GM18499 (cell line): Measurements from ENCODE around the gene IQCH.
"Not testable (repeated sequence)": the region's sequence is repeated elsewhere in the genome, so short reads cannot be mapped to it uniquely, and the experiment has no call there.

ENCODE experiments used
- ATAC-seq: cut with Tn5 transposase; IDR thresholded peaks from one replicate; pipeline ENCODE4 v1.9.1; 2021; ENCODE audit warnings: moderate number of reproducible peaks; ENCODE audit not compliant: insufficient read depth, unreplicated experiment

The IQCH gene

DNA sequence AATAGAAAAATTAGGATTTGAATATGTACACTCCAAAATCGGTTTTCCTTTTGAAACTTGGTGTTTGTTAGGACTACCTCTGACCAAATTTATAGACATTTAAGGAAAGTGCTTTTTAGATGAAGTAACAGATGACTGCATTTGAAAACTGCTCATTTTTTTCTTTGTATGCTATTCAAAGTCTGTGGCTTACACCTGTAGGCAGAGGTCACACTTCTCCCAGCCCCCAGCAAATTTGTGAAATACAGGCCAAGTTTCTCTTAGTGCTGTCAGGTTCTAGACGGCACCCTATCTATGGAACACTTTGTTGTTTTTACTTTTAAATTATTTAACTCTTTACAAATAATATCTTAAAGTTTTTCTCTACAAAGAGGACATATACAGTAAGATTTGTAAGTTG lies 165.6 kb downstream of the IQCH start:
- ATAC-seq = no peak

DNA sequence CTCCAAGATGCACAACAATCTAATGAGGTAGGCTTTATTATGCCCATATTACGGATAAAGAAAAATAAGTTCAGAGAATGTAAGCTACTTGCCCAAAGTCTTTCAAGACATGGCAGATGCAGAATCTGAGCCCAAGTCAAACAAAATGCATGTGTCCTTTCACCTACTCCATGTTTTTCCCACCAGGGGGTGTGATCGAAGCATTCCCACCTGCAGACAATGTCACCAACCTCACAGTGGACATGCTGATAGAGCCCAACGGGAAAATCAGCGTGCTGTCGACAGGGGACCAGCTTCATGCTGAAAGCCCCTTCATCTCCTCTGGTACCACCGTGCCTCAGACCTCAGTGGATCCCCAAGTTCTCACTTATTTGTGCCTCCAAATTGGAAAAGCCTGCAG lies 166.5 kb downstream of the IQCH start:
- ATAC-seq = no peak

DNA sequence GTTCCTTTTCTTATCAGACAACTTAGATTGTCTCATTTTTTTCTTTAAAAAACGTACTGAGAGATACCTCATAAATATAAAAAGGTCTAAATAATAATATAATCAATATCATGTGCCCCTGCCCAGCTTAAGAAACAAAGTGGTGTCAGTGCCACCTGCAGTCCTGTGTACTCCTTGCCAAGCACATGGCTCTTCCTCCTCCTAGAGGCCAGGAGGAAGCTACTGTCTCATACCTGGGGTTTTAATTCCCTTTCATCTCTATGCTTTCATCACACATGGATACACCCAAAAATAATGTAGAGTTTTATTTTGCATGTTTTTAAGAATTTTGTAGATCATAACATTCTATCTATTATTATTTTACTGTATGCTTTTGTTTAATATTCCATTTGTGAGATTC lies 167.7 kb downstream of the IQCH start:
- no peak for ATAC-seq

DNA sequence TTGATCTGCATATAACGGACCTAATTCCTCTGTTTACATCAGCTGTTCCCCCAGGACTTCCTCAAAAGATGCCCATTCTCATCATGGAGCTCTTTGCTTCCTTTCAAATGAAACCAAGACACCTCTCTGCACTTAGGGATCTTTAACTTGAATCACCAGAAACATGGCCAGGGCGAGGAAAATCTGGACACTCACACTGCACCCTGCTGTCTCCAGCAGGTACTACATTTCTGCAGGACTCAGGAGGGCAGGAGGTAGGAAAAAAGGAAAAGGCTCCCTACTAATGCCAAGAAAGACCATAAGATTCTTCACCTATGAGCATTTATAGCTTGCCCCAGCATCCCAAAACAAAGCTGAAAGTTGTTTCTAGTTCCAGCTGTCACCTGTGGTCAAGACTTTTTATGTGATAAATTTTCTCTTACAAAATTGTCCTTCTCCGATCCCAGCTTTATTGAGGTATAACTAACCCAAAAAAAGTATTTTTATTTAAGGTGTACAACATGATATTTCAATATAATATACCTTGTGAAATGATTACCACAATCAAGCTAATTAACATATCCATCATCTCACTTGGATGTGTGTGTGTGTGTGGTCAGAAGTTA lies 179.0 kb downstream of the IQCH start:
- ATAC-seq = no peak

DNA sequence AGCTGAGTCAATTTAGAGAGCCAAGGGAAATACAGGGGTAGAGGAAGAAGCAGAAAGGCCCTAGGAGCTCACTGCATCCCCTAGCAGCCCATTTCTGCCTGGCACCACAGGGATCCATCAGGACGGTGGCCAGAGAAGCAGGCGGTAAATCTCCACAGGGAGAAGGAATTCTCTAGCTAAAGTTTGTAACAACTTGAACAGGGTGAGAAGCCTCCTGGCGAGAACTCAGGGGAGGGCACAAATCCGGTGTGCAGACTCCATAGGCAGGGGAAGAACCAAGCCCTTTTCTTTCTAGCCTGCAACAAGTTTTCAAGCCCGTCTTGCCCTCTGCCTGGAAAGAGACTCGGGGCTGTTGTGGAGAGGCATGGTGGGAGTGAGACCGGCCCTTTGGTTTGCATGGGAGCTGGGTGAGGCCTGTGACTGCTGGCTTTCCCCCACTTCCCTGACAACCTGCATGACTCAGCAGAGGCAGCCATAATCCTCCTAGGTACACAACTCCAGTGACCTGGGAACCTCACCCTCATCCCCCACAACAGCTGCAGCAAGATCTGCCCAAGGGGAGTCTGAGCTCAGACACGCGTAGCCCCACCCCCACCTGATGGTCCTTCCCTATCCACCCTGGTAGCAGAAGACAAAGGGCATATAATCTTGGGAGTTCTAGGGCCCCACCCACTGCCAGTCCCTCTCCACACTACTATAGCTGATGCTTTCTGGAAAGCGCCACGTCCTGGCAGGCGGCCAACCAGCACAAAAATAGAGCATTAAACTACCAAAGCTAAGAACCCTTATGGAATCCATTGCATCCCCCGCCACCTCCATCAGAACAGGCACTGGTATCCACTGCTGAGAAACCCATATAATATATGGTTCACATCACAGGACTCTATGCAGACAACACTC lies 182.0 kb downstream of the IQCH start:
- not testable (repeated sequence) for ATAC-seq

DNA sequence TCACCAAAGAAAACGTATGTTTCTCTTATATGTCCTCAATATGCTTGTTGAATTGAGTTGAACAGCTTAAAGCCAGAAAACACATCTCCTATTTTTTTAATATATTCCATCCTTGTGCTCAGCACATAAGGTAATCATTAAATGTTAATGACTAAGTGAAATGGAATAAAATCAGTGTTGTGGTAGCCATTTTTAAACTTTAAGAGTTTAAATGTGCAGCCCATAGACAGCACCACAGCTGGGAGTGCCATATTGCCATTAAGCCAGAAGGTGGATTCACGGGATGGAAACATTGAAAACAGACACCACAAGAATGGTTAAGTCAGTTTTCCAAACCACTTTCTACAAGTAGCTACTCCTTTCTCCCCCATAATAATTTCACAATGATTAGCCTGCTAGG lies 189.5 kb downstream of the IQCH start:
- ATAC-seq = no peak

DNA sequence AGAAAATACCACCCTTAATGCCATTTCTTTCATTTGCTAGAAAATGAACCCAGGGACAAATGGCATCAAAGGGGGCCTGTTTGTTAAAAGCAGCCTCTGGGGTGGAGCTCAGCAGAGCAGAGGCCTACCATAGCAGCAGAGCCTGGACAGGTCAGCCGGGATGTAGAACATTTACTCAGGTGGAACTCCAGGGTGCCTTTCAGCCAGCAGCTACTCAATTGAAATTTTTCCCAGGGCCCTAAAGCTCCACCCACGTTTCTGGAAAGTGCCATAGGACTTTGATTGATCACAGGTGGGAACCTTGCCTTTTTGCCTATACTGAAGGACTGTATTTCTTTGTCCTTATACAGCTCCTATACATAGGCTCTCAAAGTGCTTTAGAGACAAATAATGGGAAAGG lies 191.9 kb downstream of the IQCH start:
- no peak for ATAC-seq

DNA sequence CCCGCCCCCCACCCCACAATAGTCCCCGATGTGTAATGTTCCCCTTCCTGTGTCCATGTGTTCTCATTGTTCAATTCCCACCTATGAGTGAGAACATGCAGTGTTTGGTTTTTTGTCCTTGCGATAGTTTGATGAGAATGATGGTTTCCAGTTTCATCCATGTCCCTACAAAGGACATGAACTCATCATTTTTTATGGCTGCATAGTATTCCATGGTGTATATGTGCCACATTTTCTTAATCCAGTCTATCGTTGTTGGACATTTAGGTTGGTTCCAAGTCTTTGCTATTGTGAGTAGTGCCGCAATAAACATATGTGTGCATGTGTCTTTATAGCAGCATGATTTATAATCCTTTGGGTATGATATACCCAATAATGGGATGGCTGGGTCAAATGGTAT lies 193.8 kb downstream of the IQCH start:
- ATAC-seq = not testable (repeated sequence)

DNA sequence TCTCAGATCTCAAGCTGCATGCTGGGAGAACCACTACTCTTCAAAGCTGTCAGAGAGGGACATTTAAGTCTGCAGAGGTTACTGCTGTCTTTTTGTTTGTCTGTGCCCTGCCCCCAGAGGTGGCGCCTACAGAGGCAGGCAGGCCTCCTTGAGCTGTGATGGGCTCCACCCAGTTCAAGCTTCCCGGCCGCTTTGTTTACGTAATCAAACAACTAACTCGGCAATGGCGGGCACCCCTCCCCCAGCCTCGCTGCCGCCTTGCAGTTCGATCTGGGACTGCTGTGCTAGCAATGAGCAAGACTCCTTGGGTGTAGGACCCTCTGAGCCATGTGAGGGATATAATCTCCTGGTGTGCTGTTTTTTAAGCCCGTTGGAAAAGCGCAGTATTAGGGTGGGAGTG lies 199.1 kb downstream of the IQCH start:
- ATAC-seq = not testable (repeated sequence)

DNA sequence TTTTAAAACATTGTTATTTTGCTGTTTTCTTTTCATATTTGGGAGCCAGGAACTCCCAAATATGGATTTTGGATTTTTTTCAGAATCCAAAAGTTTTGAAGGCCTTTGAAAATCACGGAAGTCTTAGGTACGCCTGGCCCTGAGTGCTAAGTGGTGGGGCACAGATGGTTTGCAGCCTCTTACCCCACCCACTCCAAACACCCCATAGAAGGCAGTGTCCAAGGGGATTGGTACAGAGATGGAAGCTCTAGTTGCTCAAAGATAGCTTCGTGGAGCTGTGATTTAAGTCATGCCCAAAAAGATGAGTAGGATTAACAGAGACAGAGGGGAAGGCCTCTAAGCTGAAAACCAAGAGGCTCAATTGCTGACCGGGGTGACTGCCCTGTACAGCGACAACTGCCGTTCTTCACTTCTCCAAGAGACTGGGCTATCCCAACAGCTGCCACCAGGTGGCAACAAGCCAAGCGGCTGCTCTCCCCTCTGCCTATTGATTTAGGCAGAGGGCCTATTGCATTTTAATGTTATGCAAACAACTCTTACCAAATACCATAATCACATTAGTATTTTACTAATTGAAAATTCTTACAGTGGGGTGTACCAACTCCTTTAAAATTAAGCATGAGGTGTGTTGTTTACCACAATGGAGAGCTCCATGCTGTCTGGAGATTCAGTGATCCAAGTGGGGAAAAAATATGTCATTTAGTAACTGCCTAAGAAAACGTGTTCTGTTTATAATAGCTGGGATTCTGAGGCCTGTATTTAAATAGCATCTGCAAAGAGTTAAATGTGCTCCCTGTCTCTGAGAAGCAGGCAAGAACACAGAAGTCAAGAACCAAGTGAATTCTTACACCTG lies 202.3 kb downstream of the IQCH start:
- no peak for ATAC-seq

DNA sequence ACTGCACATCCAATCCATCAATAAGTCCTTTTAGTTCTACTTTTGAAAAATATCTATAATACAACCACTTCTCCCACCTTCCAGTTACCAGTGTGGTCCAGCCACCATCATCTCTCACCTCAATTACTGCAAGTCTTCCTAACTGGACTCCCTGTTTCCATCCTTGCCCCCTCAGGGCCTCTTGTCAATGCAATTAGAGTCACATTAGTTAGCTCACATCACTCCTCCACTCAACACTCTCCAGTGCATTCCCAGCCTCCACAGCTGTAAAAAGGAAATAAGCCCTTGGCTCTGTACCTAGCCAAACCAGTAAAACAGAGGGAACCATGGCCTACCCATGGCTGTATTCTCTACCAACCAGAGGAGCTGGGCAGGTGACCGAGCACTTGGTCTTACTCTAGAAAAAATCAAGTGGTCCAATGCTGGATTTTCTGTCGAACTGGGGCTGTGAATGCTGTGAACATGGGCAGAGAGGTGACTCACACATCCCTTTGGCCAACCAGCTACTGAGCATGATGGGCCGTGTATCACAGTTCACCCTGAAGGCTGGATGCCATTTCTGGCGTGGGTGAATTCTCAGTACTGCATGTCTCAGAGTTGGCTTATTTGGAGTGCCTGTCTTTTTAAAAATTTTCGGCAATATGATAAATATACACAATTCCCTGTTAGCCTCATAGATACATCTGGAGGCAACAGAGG lies 203.9 kb downstream of the IQCH start:
- ATAC-seq = no peak

DNA sequence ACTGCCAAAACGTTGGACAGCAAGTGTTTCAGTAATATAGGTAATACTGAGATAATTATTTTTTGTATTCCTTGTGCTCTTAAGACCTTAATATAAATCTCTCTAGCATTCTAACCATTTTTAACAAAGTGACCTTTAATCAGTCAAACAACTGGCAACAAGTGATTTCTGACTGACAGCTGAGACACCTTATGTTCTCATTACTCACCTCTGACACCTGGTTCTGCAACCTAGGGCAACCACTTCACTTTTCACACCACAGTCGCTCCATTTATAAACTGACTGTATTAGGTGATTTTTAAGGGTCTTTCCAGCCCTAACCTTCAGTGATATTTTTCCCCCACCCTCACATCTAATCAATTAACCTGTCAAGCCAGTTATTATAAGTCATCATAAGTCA lies 205.9 kb downstream of the IQCH start:
- no peak for ATAC-seq

DNA sequence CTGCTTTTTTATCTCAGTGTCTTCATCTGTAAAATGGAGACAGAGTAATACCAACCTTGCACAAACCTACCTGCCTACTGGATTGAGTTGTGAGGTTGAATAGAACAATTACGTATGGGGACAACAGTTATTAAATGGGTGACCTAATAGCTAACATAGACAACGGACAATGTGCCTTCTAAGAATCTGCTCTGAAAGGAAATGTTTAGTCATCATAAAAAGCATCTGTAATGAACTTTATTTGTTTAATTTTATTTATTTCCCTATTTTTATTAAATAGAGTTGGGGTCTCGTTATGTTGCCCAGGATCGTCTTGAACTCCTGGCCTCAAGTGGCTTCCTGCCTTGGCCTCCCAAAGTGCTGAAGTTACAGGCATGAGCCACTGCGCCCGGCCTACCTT lies 207.1 kb downstream of the IQCH start:
- ATAC-seq = no peak

DNA sequence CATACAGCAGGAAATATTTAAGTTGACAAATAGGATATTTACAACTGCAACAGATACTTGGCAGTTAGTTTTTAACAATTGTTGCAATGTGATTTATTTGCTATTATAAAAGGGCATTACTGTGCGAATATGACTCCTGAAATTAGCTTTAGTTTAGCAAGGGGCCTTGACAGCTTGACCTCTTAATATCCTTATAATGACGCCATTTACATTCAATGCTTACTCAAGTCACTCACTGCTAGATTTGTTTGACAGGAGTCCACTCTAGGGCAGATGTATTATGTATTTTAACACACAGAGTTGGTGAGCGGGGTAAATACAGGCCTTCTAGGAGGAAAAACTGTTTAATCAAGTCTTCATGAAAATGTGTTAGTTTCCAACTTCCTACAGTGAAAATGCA lies 208.3 kb downstream of the IQCH start:
- ATAC-seq = no peak

DNA sequence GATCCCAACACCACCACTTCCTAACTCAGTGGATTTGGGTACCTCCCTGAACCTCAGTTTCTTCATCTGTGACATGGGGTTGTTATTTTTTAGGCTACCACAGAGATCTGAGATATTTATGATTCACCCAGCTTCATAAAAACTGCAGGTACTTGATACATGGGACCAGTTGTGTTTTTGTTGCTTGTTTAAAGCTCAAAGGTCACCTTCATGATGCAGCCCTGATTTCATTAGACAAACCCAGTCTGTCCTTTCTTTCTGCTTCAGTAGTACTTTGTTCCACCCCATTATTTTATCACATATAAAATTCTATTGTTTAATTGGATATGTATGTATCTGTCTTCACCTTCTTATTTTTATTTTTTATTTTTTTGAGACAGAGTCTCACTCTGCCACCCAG lies 208.9 kb downstream of the IQCH start:
- ATAC-seq = no peak

DNA sequence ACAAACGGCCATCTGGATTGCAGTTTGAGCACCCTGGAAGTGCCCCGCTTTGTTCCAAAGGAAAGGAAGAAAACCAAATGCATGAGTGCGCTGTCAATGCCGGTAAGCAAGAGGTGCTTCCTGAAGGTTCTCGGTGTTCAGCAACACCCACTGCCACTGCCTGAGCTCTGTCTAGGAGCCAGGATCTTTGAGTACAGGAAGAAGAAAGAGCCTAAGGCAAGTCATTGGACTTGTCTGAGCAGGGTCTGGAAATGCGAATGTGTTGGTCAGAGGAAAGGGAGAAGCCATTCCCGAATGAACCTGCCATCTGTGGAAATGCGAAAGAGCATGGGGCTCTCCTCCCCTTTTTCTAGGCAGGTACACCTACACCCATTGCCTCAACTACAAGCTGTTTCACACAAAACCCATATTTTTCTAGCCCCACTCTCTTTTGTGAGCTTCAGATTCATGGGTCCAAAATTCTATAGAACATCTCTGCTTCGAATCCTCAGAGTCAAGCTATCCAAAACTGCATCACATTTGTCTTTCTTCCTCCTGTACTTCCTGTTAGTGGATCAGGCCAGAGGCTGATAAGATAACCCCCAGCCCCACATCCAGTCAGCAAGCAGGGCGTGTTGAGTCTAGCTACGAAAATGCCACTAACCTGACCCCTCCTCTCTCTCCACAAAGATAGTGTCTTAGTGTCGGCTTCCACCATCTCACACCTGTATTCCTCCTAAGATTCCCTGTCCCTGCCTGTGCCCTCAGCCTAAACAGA lies 210.8 kb downstream of the IQCH start:
- no peak for ATAC-seq

DNA sequence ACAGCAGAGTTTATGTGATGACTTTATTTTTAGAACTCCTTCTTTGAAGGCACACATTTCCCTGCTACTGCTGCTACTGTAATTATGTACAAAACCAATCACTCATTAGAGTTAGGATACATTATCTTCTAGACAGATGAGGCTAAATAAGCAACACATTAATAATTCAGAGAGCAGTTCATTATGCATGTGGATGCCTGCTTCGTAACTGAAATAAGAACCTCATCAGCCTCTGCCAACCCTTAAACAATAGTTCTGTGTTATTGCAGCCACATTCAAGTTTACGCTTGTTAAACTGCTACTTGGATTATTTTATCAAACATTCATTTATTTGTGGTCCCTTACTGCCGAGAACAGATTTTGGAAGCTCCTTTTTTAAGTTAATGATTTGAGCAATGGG lies 213.8 kb downstream of the IQCH start:
- ATAC-seq = no peak

DNA sequence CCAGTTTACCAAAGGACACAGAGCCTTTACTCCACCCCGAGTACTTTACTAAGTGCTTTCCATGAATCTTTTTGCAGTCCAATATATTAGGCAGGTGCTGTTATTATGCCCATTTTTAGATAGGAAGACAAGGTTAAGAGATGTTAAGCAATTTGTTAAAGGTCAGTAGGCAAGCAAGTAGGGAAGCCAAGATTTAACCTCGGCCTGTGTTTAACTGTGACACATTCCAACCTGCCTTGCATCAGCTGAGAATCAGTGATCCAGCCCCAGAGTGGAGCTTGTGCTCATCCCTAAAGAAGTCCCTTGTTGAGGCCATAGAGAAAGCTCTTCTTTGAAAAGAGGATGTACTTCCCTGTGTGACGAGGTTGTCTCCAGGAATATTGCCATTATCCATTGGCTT lies 215.1 kb downstream of the IQCH start:
- ATAC-seq = no peak

DNA sequence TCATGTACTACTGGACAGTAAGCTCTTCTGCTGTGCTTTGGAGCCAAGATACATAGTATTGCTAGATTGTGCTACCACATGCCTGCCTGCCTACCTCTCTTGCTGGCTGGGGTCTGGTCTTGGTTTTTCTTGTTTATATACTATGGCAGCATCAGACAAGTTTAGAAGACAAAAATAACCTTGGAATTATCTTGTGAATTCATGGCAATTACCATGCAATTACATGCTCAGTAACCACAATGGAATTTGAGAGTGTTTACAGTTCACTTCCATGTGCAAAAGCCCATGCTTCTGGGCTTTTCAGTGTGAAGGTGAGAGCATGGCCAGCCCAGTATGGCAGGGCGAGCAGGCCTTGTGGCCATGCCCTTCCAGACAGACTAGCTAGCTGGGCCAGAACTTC lies 218.4 kb downstream of the IQCH start:
- ATAC-seq = no peak
